Endothelial cell of umbilical vein (primary cell): ENCODE data around the gene YBX1. TPM values are rescaled to one million over a fixed set of nuclear protein-coding genes. Genes with fewer than 3 reads are reported as not detected.

Experiments
- BruUV-seq: library from RNA; stranded (reverse); fragments of 400-500 nt; replicated peaks from 2 replicates; lab custom pipeline; 2021; lab: Mats Ljungman, UMichigan
- CTCF ChIA-PET: fragments of 300-600, 350-600 bp; sonication (Branson Sonifier 250); formaldehyde crosslinking; loops from one replicate; lab custom pipeline; 2021; ENCODE audit warnings: antibody characterized with exemption, inconsistent platforms; lab: Charles Lee
- POLR2A ChIA-PET: fragments of 300-600, 350-600 bp; sonication (Branson Sonifier 250); formaldehyde crosslinking; loops from one replicate; lab custom pipeline; 2021; ENCODE audit warnings: antibody characterized with exemption, inconsistent platforms; lab: Charles Lee
- DNase-seq: peaks from one replicate; pipeline ENCODE4 v3.0.0-alpha.2; 2011; ENCODE audit warnings: low read depth, low spot score
- FAIRE-seq: peaks from 2 replicates; lab custom pipeline; 2011; peaks lifted over from hg19 to GRCh38; lab: Jason Lieb, UNC
- H2AFZ ChIP-seq: 2 replicates; pipeline ENCODE4 v1.6.0; 2012; ENCODE audit warnings: low read depth, low read length, control low read depth, inconsistent platforms
- H3K27ac ChIP-seq: 2 replicates; pipeline ENCODE4 v1.5.1; 2011; ENCODE audit warnings: low read depth, mild to moderate bottlenecking, control low read depth, low read length, moderate library complexity; ENCODE audit not compliant: insufficient read depth
- H3K27me3 ChIP-seq, 2 experiments: 2 replicates each; pipeline versions ENCODE4 v1.6.0 to v1.6.1; 2011; ENCODE audit warnings: low read length in 2 of 2, mixed read lengths in 1 of 2; ENCODE audit not compliant: control insufficient read depth in 2 of 2, insufficient read depth in 2 of 2
- H3K36me3 ChIP-seq, 2 experiments: 2 replicates in 1 of 2; 3 replicates in 1 of 2; pipeline ENCODE4 v1.5.1; 2011; ENCODE audit warnings: low read length in 2 of 2, mild to moderate bottlenecking in 1 of 2, moderate library complexity in 1 of 2; ENCODE audit not compliant: control insufficient read depth in 2 of 2, insufficient read depth in 2 of 2; ENCODE audit errors: extremely low read depth in 1 of 2
- H3K4me1 ChIP-seq: 3 replicates; pipeline ENCODE4 v1.5.1; 2011; ENCODE audit warnings: mild to moderate bottlenecking, low read length; ENCODE audit not compliant: control insufficient read depth, insufficient read depth; ENCODE audit errors: extremely low read depth
- H3K4me2 ChIP-seq: 2 replicates; pipeline ENCODE4 v1.6.1; 2011; ENCODE audit warnings: low read length, control low read depth, mixed read lengths; ENCODE audit not compliant: insufficient read depth
- H3K4me3 ChIP-seq, 3 experiments: fragments of 200-600 bp in 1 of 3; sonication (generic), shearing (Covaris generic) in 1 of 3; replicated peaks in 1 of 3; 2 replicates each; pipeline ENCODE4 v1.5.1; 2011 to 2016; ENCODE audit warnings: control low read depth in 3 of 3, low read length in 3 of 3, mild to moderate bottlenecking in 2 of 3, inconsistent platforms in 1 of 3, low read depth in 1 of 3, moderate library complexity in 1 of 3; ENCODE audit not compliant: insufficient read depth in 1 of 3
- H3K79me2 ChIP-seq: 2 replicates; pipeline ENCODE4 v1.6.0; 2012; ENCODE audit warnings: low read length, inconsistent platforms; ENCODE audit not compliant: control insufficient read depth, insufficient read depth
- H3K9ac ChIP-seq: replicated peaks from 2 replicates; pipeline ENCODE3; 2011; ENCODE audit warnings: low read length, control low read depth; ENCODE audit not compliant: insufficient read depth; ENCODE audit errors: extremely low read depth
- H3K9me1 ChIP-seq: replicated peaks from 3 replicates; pipeline ENCODE4 v1.6.0; 2011; ENCODE audit warnings: mild to moderate bottlenecking, low read length; ENCODE audit not compliant: control insufficient read depth, insufficient read depth; ENCODE audit errors: extremely low read depth
- H3K9me3 ChIP-seq: replicated peaks from 2 replicates; pipeline ENCODE4 v1.5.1; 2012; ENCODE audit warnings: low read length, inconsistent platforms; ENCODE audit not compliant: control insufficient read depth, insufficient read depth
- H4K20me1 ChIP-seq: replicated peaks from 2 replicates; pipeline ENCODE3; 2011; ENCODE audit warnings: mild to moderate bottlenecking, low read length; ENCODE audit not compliant: control insufficient read depth, insufficient read depth; ENCODE audit errors: extremely low read depth
- CTCF ChIP-seq, 2 donors: IDR thresholded peaks; 1 replicate in 1 of 2; 2 replicates in 1 of 2; pipeline ENCODE4 v1.5.1; 2011; ENCODE audit warnings: low read length in 2 of 2, mild to moderate bottlenecking in 2 of 2, moderate library complexity in 2 of 2, control low read depth in 1 of 2, inconsistent platforms in 1 of 2, low read depth in 1 of 2; ENCODE audit not compliant: insufficient read depth in 1 of 2; ENCODE audit errors: extremely low read depth in 1 of 2
- EZH2 ChIP-seq: IDR thresholded peaks from 2 replicates; pipeline ENCODE4 v1.6.1; 2012; ENCODE audit warnings: borderline replicate concordance, low read depth, mild to moderate bottlenecking, moderate library complexity, low read length, inconsistent platforms; ENCODE audit not compliant: severe bottlenecking
- FOS ChIP-seq: IDR thresholded peaks from 2 replicates; pipeline ENCODE4 v1.6.1; 2011; ENCODE audit warnings: mild to moderate bottlenecking, low read length, moderate library complexity, borderline replicate concordance; ENCODE audit not compliant: insufficient read depth
- GATA2 ChIP-seq: IDR thresholded peaks from 2 replicates; pipeline ENCODE4 v1.7.0; 2011; ENCODE audit warnings: low read depth, mild to moderate bottlenecking, moderate library complexity, mixed read lengths, low read length; ENCODE audit not compliant: insufficient read length, insufficient read depth
- MAX ChIP-seq: IDR thresholded peaks from 2 replicates; pipeline ENCODE4 v1.6.1; 2011; ENCODE audit not compliant: insufficient read depth, insufficient read length
- POLR2A ChIP-seq: IDR thresholded peaks from 2 replicates; pipeline ENCODE4 v1.6.1; 2012; ENCODE audit warnings: low read depth, mild to moderate bottlenecking, control low read depth, low read length
- POLR2AphosphoS5 ChIP-seq: IDR thresholded peaks from 2 replicates; pipeline ENCODE4 v1.6.1; 2012; ENCODE audit warnings: low read depth, mild to moderate bottlenecking, control low read depth, low read length, moderate library complexity; ENCODE audit not compliant: insufficient read depth
- dilution Hi-C: fragments of 300-500 bp; cut with MboI; formaldehyde crosslinking; loops from one replicate; pipeline ENCODE4 v1.15.0; 2019; ENCODE audit warnings: low sequenced_read_pairs; ENCODE audit not compliant: extremely low pct_ligation_motif_present
- intact Hi-C: fragments of 100-400 bp; cut with micrococcal nuclease; formaldehyde crosslinking; loops from one replicate; pipeline ENCODE4 v1.10.0; 2022
- polyA plus RNA-seq, 4 experiments: library from polyadenylated mRNA; depleted of rRNA in 3 of 4; stranded (reverse) in 3 of 4; unstranded in 1 of 4; fragments of >200 nt; gene quantifications; 2 replicates each; pipeline versions ENCODE4 v1.2.1 to v1.2.3, GENCODE V29; 2011 to 2012; ENCODE audit warnings: missing spikeins in 1 of 4
- total RNA-seq: library from RNA; stranded (reverse); gene quantifications from 2 replicates; pipeline ENCODE4 v1.2.3, GENCODE V29; 2021

Gene YBX1
- total and polyA plus RNA-seq, 2 donors (not counting 3 experiments of a cell fraction or from before 2014, with no cell fraction given) = 430 to 783 TPM

- Histone ChIP-seq H2AFZ (no peak overlapping the region), H3K27ac (no peak overlapping the region), H3K9ac (no peak overlapping the region), H4K20me1 (no peaks in the 10 kb centered on the region), H3K4me3 (no peak overlapping the region), H3K79me2 (no peaks in the 10 kb centered on the region), H3K4me2 (no peak overlapping the region), H3K27me3 (no peaks in the 10 kb centered on the region), H3K9me1 (no peaks in the 10 kb centered on the region), H3K36me3 (no peaks in the 10 kb centered on the region), H3K9me3 (no peaks in the 10 kb centered on the region), H3K4me1 (no peaks in the 10 kb centered on the region)
- ChIA-PET POLR2A (no interaction called here), CTCF (interaction anchor here (1.6 kb wide), 1 partner anchor 152 kb away, joined by 7 read pairs; no protein-coding TSS in a partner anchor)
- no peak for TF ChIP-seq CTCF (IDR thresholded peaks at IDR 0.05; ENCODE audit: extremely low read depth in 1 of 2, insufficient read depth in 1 of 2, low read depth in 1 of 2, low read length in 2 of 2)
- no peak for TF ChIP-seq POLR2A
- TF ChIP-seq FOS = no peak
- no peak for TF ChIP-seq POLR2AphosphoS5
- no peak for TF ChIP-seq MAX
- dilution Hi-C loops (no loop called here), intact Hi-C loops (loop anchor here (2.0 kb wide), 1 partner anchor 151 kb away; no protein-coding TSS in a partner anchor)
- FAIRE-seq (no peak), DNase-seq (no peak)
- BruUV-seq = no TSS peak
Observed at GRCh38 chr1:42730002-42730401, 47.8 kb downstream of the YBX1 start.

GRCh38 chr1:42730988-42731387, 48.8 kb downstream of the YBX1 start:
- dilution Hi-C loops = no loop called here
- H3K27me3 ChIP-seq = no peaks in the 10 kb centered on the region
- no peak overlapping the region for H2AFZ ChIP-seq
- POLR2A ChIA-PET = no interaction called here
- no TSS peak for BruUV-seq
- no peaks in the 10 kb centered on the region for H3K9me1 ChIP-seq
- no peaks in the 10 kb centered on the region for H4K20me1 ChIP-seq
- no peak overlapping the region for H3K4me3 ChIP-seq
- H3K9me3 ChIP-seq = no peaks in the 10 kb centered on the region
- H3K36me3 ChIP-seq = no peaks in the 10 kb centered on the region
- H3K9ac ChIP-seq = no peak overlapping the region
- no peak overlapping the region for H3K4me2 ChIP-seq
- CTCF ChIA-PET = no interaction called here
- H3K4me1 ChIP-seq = no peaks in the 10 kb centered on the region
- DNase-seq (no peak), FAIRE-seq (no peak)
- TF ChIP-seq MAX (no peak), EZH2 (no peak), POLR2AphosphoS5 (no peak), GATA2 (no peak), POLR2A (no peak)
- H3K79me2 ChIP-seq = no peaks in the 10 kb centered on the region
- intact Hi-C loops = loop anchor here (2.0 kb wide), 1 partner anchor 152 kb away; no protein-coding TSS in a partner anchor
- no peak overlapping the region for H3K27ac ChIP-seq
